GM15510 (cell line): Measurements from ENCODE around the gene SCN8A.

Experiments used
- POLR2A ChIP-seq: IDR thresholded peaks from 3 replicates; pipeline ENCODE4 v1.6.1; 2011; ENCODE audit warnings: borderline replicate concordance; ENCODE audit not compliant: insufficient read length; ENCODE audit errors: extremely low read depth

The SCN8A gene

GRCh38 chr12:51682981-51683380 is 91.9 kb downstream of the SCN8A start:
- no peak for TF ChIP-seq POLR2A

- TF ChIP-seq POLR2A: no peak
These were observed 92.8 kb downstream of the SCN8A start for GRCh38 chr12:51683763-51684357.

- TF ChIP-seq POLR2A: no peak
These were observed 95.7 kb downstream of the SCN8A start for GRCh38 chr12:51686727-51687126.

- no peak for TF ChIP-seq POLR2A
These were observed 96.1 kb downstream of the SCN8A start for GRCh38 chr12:51687177-51687576.

DNA sequence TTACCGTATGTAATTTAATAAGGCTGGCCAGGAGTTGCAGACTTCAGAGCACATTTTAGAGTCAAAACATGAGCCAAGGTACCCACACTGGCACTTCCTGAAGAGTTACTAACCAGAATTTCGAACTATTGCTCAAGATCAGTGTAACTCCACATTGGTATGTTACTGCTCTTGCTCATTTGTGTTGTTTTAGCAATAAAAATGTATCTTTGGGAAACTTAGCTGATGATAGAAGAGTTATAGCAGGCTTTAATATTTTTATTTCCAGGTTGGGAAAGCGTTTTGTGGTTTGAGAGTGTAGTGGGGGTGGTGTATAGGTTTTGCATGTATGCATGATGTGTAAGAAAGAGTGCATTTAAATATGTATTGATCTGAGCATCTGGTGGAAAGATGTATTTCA is 96.6 kb downstream of the SCN8A start:
- no peak for TF ChIP-seq POLR2A

DNA sequence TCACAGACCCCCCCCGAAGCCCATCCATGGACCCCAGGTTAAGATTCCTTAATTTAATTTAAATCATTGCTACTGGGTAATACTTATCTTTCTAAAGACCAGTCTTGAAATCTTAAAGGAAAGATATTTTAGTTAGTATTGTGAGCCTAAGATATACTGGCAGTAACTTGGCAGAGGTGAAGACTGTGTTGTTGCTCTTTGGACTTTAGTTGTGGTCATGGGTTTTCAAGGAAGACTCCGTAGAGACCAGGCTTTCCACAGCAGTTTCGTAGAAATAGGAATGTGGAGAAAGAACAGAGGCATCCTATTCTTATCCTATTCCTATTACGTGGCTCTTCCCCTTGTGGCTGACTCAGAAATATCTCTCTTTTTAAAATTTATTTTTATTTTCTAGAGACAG is 99.0 kb downstream of the SCN8A start:
- no peak for TF ChIP-seq POLR2A

DNA sequence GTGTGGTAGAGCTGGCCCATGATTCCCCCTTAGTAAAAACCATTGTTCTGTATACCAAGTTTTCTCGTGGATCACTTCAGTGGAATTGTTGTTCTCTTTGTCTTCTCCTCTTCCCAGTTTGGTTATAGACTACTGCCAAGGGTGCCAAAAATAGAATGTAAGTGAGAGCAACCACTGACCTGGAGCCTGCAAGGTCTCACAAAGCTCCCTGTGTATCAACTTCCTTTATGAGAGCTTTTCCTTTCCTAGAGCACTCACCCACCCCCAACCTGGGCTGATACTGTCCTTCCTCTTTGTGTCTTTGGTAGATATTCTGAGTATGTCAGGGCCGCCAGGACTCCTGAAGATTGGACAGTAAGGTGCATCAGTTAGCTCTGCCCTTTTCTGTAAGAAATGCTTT is 101.0 kb downstream of the SCN8A start:
- TF ChIP-seq POLR2A: no peak

GRCh38 chr12:51693569-51693968 is 102.5 kb downstream of the SCN8A start:
- TF ChIP-seq POLR2A: no peak

DNA sequence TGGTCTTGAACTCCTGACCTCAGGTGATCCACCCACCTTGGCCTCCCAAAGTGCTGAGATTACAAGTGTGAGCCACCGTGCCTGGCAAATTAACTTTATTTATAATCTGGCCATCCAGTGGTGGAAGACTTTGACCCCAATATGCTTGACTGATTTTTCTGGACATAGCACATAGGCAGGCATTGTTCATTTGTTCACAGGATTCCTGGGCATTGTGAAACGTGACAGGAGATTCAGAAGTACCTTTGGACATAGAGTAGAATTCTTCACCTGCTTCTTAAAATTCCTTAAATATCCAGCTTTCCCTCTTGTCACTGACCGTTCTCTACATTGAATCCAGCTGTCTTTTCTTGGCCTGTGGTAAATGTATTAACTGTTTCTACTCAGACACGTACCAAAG is 103.1 kb downstream of the SCN8A start:
- no peak for TF ChIP-seq POLR2A

DNA sequence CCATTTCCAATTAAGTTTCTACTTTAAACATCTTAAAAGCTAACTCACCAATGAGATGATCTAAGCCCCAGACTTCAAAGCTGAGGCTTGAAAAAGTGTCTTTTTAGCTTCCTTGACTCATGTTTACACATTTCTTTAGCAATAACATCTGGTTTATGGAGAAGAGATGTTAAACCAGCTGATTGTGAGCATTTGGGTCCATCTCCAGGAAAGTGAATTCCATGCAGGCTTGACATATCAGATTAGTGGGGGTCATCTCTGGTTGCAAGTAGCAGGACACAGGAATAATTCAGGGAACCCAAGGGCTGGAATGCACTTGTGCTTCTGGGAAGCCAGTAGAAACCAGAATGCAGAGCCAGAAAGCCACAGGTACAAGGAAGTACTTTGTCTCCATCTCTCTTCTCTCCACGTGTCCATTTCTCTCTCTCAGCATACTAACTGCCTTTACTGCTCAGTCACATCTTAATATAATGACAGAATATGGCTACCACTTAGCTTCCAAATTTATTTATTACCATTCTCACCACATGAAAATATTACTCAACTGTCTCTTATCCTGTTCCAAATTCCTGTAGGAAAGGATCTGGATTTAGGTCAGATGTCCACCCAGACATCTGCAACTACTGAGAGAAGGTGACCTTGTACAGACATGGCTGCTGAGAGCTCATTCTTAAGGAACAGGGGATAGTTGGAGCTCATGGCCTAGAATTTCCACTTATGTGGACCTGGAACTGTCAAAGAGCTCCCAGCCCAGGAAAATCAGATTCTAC is 104.4 kb downstream of the SCN8A start:
- TF ChIP-seq POLR2A: no peak

DNA sequence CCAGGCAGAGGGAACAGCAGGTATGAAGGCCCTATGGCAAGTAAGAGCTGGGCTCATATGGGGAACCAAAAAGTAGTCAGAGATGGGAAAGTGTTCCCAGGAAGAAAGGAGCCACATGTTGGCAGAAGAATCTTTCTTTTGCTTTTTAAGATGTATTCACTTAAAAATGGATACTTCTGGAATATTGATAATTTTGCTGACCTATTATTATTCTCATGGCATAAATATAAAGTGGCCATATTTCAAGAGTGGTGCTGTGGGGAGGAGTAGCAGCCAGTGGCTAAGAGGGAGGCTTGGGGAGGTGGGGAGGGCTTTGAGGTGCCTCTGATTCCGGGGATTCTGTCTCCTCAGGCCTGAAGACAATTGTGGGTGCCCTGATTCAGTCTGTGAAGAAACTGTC is 108.2 kb downstream of the SCN8A start:
- TF ChIP-seq POLR2A: no peak

DNA sequence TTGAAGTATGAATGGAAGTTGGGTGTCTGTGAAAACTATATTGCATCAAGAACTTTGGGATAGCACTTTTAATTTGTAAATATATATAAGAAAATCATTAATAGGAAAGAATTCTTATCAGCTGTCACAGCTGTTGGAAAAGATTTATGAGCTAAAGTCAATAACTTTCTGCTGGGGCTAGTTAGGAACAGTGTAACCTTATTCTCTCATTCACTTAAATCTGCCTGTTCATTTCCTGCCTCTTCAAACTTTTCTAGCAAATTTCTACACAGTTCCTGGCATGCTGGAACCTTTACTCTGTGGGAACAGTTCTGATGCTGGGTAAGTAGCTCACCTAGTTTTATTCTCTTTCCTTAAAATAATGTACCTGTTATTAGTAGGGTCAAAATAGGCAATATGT is 109.9 kb downstream of the SCN8A start:
- no peak for TF ChIP-seq POLR2A

DNA sequence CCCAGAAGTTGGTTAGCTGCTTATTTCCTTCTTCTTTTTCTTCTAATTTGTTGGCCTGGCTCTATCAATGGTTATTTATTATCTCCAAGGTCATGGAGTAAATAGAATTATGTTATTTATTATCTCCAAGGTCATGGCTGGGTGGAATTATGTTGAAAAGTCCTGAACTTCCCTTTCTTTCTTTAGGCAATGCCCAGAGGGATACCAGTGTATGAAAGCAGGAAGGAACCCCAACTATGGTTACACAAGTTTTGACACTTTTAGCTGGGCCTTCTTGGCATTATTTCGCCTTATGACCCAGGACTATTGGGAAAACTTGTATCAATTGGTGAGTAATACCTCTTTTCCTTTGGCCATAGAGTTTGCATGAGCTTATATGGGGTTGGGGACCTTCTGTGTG is 111.6 kb downstream of the SCN8A start:
- no peak for TF ChIP-seq POLR2A

GRCh38 chr12:51705450-51705849 is 114.4 kb downstream of the SCN8A start:
- no peak for TF ChIP-seq POLR2A

DNA sequence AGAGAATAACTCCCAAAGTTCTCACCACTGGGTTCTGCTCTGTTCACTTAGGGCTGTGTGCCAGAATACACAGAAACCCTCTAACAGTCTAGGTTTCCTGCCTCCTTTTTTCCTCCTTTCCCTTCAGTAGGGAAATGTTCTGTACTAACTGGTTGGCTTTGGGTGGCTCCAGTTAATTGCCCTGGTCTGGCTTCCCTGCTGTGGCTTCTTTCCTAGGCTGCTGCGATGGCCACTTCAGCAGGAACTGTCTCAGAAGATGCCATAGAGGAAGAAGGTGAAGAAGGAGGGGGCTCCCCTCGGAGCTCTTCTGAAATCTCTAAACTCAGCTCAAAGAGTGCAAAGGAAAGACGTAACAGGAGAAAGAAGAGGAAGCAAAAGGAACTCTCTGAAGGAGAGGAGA is 115.2 kb downstream of the SCN8A start:
- no peak for TF ChIP-seq POLR2A

DNA sequence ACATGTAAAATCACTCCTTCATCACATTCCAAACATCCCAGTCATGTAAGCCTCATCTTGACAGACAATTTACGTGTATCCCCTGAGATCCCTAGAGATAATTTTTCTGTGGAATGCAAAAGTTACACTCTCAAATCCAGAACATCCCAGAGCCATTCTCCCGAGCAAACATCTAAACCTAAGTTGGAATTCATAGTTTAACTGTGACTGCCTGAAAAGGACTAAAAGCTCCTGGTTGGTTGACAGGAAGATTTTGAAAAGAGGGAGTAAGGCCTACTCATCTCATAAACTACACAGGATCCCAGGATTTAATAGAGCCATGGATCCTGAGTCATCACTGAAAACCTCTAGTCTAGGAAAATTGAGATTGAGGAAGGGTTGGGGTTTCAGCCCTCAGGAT is 123.6 kb downstream of the SCN8A start:
- TF ChIP-seq POLR2A: no peak

DNA sequence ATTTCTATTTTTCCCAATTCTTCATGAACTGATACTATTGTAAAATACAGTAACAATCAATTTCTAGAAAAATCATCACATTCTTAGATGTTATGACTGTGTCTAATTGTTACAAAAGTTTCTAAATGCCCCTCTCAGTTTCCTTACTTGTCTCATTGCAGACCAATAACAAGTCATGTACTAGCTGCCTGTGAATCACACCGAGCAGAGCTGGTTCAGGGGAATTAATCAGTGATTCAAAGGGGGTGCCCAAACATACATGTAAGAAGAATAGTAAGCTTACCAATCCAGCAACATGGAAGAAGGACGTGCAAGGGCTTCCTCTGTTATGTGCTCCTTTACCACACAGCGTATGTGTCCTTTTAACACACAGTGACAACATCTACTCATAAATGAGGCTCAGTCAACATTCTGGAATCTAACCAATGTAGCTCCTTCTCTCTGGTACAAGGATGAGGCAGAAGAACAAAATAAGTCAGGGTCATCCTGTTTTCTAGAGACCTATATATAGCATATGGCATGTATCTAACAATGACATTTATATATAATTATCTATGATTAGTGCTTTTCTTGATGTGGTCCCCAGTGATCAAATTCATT is 126.4 kb downstream of the SCN8A start:
- no peak for TF ChIP-seq POLR2A

DNA sequence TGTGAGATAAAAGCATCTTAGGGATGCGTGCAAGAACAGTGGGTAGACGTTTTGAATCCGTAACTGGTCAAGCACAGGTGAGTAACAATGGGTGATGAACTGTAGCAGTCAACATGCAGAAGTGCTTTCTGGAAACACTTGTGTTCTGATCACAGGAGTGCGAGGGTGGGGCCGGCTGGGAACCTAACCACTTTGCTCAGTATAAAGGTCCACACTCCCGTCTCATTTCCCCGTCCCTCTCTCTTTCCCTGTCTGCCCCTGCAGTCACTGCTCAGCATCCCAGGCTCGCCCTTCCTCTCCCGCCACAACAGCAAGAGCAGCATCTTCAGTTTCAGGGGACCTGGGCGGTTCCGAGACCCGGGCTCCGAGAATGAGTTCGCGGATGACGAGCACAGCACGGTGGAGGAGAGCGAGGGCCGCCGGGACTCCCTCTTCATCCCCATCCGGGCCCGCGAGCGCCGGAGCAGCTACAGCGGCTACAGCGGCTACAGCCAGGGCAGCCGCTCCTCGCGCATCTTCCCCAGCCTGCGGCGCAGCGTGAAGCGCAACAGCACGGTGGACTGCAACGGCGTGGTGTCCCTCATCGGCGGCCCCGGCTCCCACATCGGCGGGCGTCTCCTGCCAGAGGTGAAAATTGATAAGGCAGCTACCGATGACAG is 130.4 kb downstream of the SCN8A start:
- TF ChIP-seq POLR2A: no peak
